Testis (tissue), 2 donors: ENCODE results near the gene FHOD3.

Experiments
- CTCF ChIP-seq, 3 experiments: fragments of 450-650 bp in 2 of 3; fragments of 200-600 bp in 1 of 3; sonication (generic) in 1 of 3; IDR thresholded peaks; one replicate each; pipeline ENCODE4 v1.5.1; 2016 to 2019; ENCODE audit warnings: antibody characterized with exemption in 3 of 3, mild to moderate bottlenecking in 2 of 3, moderate library complexity in 1 of 3
- POLR2A ChIP-seq: fragments of 450-650 bp; IDR thresholded peaks from one replicate; pipeline ENCODE4 v1.6.1; 2017; ENCODE audit warnings: antibody characterized with exemption, mild to moderate bottlenecking, moderate library complexity

GRCh38 chr18:36460324-36460850 lies 162.9 kb downstream of the FHOD3 start:
- TF ChIP-seq CTCF (IDR thresholded peaks at IDR 0.05), result no peak
- no peak for TF ChIP-seq POLR2A
